Measurements from ENCODE around the gene AQR.

GRCh38 chr15:34984889-34985630 lies 15.5 kb upstream of the AQR start:
- TF ChIP-seq CTCF (IDR thresholded peaks at IDR 0.05) (no peak), POLR2A (IDR thresholded peaks at IDR 0.05) (no peak)

All from ovary (tissue), 3 donors.